SU-DHL-6 (cell line): Measurements from ENCODE around the gene TOP3A.

Source experiments
- H2AFZ ChIP-seq: fragments of 200-600 bp; sonication (generic); 2 replicates; pipeline ENCODE4 v1.6.1; 2014; ENCODE audit warnings: low read depth, mild to moderate bottlenecking, moderate library complexity, mixed read lengths, antibody characterized with exemption, low read length; ENCODE audit not compliant: severe bottlenecking
- H3F3A ChIP-seq: fragments of 200-600 bp; shearing (Covaris generic); 2 replicates; pipeline ENCODE4 v1.6.0; 2016; ENCODE audit warnings: antibody characterized with exemption, mild to moderate bottlenecking; ENCODE audit not compliant: insufficient read depth
- H3K27ac ChIP-seq: fragments of 200-600 bp; sonication (generic); 2 replicates; pipeline ENCODE4 v1.5.1; 2016; ENCODE audit warnings: low read depth, mild to moderate bottlenecking, low read length, moderate library complexity, mixed read lengths
- H3K27me3 ChIP-seq: fragments of 200-600 bp; sonication (generic), shearing (Covaris generic); 2 replicates; pipeline ENCODE4 v1.6.0; 2014; ENCODE audit warnings: mild to moderate bottlenecking, low read length
- H3K36me3 ChIP-seq: fragments of 200-600 bp; sonication (generic); 2 replicates; pipeline ENCODE4 v1.6.1; 2014; ENCODE audit warnings: mild to moderate bottlenecking, low read length, mixed read lengths
- H3K4me2 ChIP-seq: fragments of 300-600, 200-600 bp; shearing (Covaris generic), sonication (generic); 2 replicates; pipeline ENCODE4 v1.6.0; 2014; ENCODE audit warnings: low read length, low read depth, mild to moderate bottlenecking; ENCODE audit not compliant: poor library complexity, severe bottlenecking
- H3K4me3 ChIP-seq: fragments of 200-600 bp; sonication (generic); 2 replicates; pipeline ENCODE4 v1.5.1; 2014; ENCODE audit warnings: antibody characterized with exemption, low read length, mild to moderate bottlenecking, mixed read lengths; ENCODE audit not compliant: insufficient read depth, poor library complexity, severe bottlenecking
- H3K79me2 ChIP-seq: fragments of 200-600 bp; sonication (generic); 2 replicates; pipeline ENCODE4 v1.6.1; 2014; ENCODE audit warnings: mild to moderate bottlenecking, low read length, moderate library complexity; ENCODE audit not compliant: insufficient read depth
- H3K9ac ChIP-seq: fragments of 200-600 bp; sonication (generic); 2 replicates; pipeline ENCODE4 v1.7.0; 2014; ENCODE audit warnings: mild to moderate bottlenecking, low read length
- H3K9me2 ChIP-seq: fragments of 200-600 bp; sonication (generic); replicated peaks from 2 replicates; pipeline ENCODE4 v1.6.1; 2014; ENCODE audit warnings: low read length; ENCODE audit not compliant: insufficient read depth
- H3K9me3 ChIP-seq: fragments of 200-600 bp; sonication (generic); 2 replicates; pipeline ENCODE4 v1.6.1; 2014; ENCODE audit warnings: low read length, mixed read lengths; ENCODE audit not compliant: insufficient read depth
- H4K20me1 ChIP-seq: fragments of 200-600 bp; sonication (generic); 2 replicates; pipeline ENCODE4 v1.6.1; 2014; ENCODE audit warnings: low read depth, mild to moderate bottlenecking, antibody characterized with exemption, low read length, moderate library complexity, mixed read lengths
- EZH2phosphoT487 ChIP-seq: fragments of 200-600 bp; sonication (generic), shearing (Covaris generic); conservative IDR thresholded peaks from 2 replicates; pipeline ENCODE4 v1.6.1; 2018; ENCODE audit warnings: mild to moderate bottlenecking, antibody characterized with exemption, low read length, moderate library complexity, mixed read lengths
- TF ChIP-seq, protein P1 (sequence below): fragments of 200-600 bp; sonication (generic); IDR thresholded peaks from one replicate; pipeline ENCODE4 v1.5.1; 2017; ENCODE audit warnings: antibody characterized with exemption, mild to moderate bottlenecking, low read length, moderate library complexity; ENCODE audit not compliant: insufficient read depth, poor library complexity, severe bottlenecking

Gene TOP3A

DNA sequence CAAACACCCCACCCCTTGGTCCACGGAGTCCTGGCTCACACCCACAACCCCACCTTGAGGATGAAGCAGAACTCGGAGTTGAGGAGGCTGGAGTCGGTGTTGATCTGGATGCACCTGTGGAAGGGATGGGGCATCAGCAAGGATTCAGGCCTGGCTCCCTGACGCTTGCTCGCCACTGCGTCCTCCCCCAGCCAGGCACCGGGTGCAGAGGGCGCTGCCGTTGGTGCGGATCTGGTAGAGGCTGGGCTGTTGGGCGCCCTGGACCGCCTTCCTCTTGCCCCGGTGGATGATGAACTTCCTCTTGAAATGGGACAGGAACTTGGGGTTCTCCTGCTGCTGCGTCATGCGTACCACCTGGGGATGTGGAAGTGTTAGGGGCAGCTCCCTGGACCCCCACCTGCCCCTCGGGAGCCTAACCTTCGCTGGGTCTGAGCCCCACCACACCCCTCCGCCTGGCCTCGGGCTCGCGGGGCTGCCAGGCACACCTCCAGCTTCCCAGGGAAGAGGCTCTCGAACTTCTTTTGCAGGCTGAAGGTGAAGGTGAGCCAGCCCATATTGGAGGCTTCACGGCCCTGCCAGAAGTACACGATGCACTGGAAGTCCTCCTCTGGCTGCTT, 68.6 kb downstream of the TOP3A start:
- Histone ChIP-seq H3K9me3 (no peaks in the 10 kb centered on the region), H3K4me2 (no peak overlapping the region), H3K9me2 (no peaks in the 10 kb centered on the region), H2AFZ (no peak overlapping the region), H3F3A (no peaks in the 10 kb centered on the region), H3K27me3 (no peaks in the 10 kb centered on the region), H3K4me3 (no peak overlapping the region), H3K27ac (no peak overlapping the region), H3K9ac (no peak overlapping the region), H3K79me2 (no peaks in the 10 kb centered on the region), H4K20me1 (no peaks in the 10 kb centered on the region), H3K36me3 (no peaks in the 10 kb centered on the region)
- TF ChIP-seq, protein P1, sequence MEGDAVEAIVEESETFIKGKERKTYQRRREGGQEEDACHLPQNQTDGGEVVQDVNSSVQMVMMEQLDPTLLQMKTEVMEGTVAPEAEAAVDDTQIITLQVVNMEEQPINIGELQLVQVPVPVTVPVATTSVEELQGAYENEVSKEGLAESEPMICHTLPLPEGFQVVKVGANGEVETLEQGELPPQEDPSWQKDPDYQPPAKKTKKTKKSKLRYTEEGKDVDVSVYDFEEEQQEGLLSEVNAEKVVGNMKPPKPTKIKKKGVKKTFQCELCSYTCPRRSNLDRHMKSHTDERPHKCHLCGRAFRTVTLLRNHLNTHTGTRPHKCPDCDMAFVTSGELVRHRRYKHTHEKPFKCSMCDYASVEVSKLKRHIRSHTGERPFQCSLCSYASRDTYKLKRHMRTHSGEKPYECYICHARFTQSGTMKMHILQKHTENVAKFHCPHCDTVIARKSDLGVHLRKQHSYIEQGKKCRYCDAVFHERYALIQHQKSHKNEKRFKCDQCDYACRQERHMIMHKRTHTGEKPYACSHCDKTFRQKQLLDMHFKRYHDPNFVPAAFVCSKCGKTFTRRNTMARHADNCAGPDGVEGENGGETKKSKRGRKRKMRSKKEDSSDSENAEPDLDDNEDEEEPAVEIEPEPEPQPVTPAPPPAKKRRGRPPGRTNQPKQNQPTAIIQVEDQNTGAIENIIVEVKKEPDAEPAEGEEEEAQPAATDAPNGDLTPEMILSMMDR: no peak
- TF ChIP-seq EZH2phosphoT487: no peak

DNA sequence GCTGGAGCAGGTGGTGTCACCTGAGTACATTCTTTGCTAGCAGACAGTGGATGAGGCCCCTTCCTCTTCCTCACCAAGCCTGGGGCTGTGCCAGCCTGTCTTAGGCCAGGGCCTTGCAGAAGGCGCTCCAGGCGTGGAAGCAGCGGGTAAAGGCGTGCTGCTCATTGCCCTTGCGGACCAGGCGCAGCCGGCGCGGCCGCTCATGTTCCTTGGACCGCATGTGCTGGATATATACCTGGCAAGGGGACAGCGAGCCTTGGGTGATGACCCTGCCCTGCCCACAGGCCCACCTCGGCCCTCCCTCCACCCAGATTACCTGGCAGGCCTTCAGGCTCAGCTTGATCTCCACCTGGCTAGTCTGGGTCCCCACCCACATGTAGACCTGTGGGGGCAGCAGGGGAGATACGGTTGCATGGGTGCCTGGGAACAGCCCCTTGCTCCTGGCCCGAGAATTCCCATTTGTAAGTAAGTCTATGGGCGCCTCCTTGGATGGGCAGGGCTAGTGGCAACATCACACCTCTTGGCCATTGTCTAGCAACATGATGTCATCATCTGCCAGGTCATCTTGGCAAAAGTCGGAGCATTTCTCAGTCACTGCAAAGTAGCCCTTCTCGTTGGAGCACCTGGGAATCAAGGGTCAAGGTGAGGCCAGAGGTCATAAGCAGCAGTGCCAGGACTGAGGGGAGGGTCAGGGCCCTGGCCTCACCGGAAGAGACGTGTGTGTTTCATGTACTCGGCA, 69.6 kb downstream of the TOP3A start:
- no peak overlapping the region for H3K4me3 ChIP-seq
- H3K79me2 ChIP-seq: no peaks in the 10 kb centered on the region
- no peaks in the 10 kb centered on the region for H3K9me2 ChIP-seq
- no peaks in the 10 kb centered on the region for H3K36me3 ChIP-seq
- H3K9ac ChIP-seq: no peak overlapping the region
- TF ChIP-seq, protein P1: no peak
- no peak for TF ChIP-seq EZH2phosphoT487
- no peaks in the 10 kb centered on the region for H3K9me3 ChIP-seq
- H4K20me1 ChIP-seq: no peaks in the 10 kb centered on the region
- H3K4me2 ChIP-seq: no peak overlapping the region
- no peaks in the 10 kb centered on the region for H3F3A ChIP-seq
- no peak overlapping the region for H2AFZ ChIP-seq
- H3K27ac ChIP-seq: no peak overlapping the region
- H3K27me3 ChIP-seq: no peaks in the 10 kb centered on the region

DNA sequence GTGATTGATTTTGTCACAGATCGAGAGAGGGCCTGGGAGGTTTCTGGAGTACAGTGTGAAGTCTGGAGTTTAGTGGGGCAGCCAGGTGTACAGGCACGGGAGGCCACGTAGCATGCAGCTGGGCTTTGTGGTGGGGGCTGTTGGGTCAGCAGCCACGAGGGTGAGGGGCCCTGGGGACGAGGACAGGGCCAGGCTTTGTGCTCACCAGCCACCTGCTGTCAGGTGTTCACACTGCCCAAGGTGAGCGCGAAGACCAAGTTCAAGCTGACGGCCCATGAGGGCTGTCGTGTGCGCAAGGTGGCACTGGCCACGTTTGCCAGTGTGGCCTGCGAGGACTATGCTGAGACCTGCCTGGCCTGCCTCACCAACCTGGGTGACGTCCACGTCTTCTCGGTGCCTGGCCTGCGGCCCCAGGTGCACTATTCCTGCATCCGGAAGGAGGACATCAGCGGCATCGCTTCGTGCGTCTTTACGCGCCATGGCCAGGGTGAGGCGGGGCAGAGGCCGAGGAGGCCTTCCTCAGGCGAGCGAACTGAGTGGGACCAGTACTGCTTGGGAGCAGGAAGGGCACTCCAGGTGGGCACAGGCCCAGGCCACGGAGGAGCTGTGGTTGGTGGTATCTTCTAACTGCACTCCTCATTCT, 73.4 kb downstream of the TOP3A start:
- TF ChIP-seq EZH2phosphoT487: no peak
- TF ChIP-seq, protein P1: no peak
- Histone ChIP-seq H3K27ac (no peak overlapping the region), H3K36me3 (no peaks in the 10 kb centered on the region), H3K4me3 (no peak overlapping the region), H3K27me3 (no peaks in the 10 kb centered on the region), H3K9ac (no peak overlapping the region), H4K20me1 (no peaks in the 10 kb centered on the region), H3K79me2 (no peaks in the 10 kb centered on the region), H2AFZ (no peak overlapping the region), H3K9me2 (no peaks in the 10 kb centered on the region), H3K4me2 (no peak overlapping the region), H3K9me3 (no peaks in the 10 kb centered on the region), H3F3A (no peaks in the 10 kb centered on the region)
